ENCODE data around the gene TYRO3. TPM values are rescaled to one million over a fixed set of nuclear protein-coding genes. Genes with fewer than 3 reads are reported as not detected.

The TYRO3 gene
- 1 to 10 TPM; 2.3 to 3.1 TPM for total RNA-seq

- CTCF ChIA-PET, result interaction anchor here (0.6 to 1.9 kb wide), 24 partner anchors 10 to 346 kb away, joined by 3 to 14 read pairs (median 4); partner anchors contain the start of genes ITPKA, MAPKBP1 and RPAP1
- H3K9me3 Mint-ChIP-seq (ENCODE audit: low read depth), result no peaks in the 10 kb centered on the region
These were observed at the start of gene TYRO3 for GRCh38 chr15:41558400-41559238. Gene TYRO3, plus strand, starts transcription at chr15:41559212. Its CDS starts 46 bp downstream, at chr15:41559258.

GRCh38 chr15:41510728-41511127 is 48.3 kb upstream of the TYRO3 start:
- CTCF ChIA-PET, result interaction anchor here (1.1 to 1.2 kb wide), 2 partner anchors 45 to 47 kb away, joined by 3 to 4 read pairs; no protein-coding TSS in a partner anchor
- intact Hi-C loops (cut with DNase I, micrococcal nuclease), result no loop called here
- no peaks in the 10 kb centered on the region for H3K9me3 Mint-ChIP-seq (ENCODE audit: low read depth)
- DNase-seq (no peak), ATAC-seq (no peak)
- H3K4me1 Mint-ChIP-seq, result peaks cover 22% of the 10 kb centered on the region
- no peak overlapping the region for H3K4me3 Mint-ChIP-seq
- POLR2A ChIA-PET, result interaction anchor here (0.6 to 1.3 kb wide), 2 partner anchors 21 to 344 kb away, joined by 3 read pairs; no protein-coding TSS in a partner anchor
- H3K27ac Mint-ChIP-seq, result no peak overlapping the region
- peaks cover 33% of the 10 kb centered on the region for H3K27me3 Mint-ChIP-seq
- H3K36me3 Mint-ChIP-seq (ENCODE audit: low read depth), result peaks cover 3% of the 10 kb centered on the region

More at GRCh38 chr15:41558400-41559238, at the start of gene TYRO3:
- H3K27me3 Mint-ChIP-seq, result peaks cover 12% of the 10 kb centered on the region
- DNase-seq, result peak; percentile 89
- H3K36me3 Mint-ChIP-seq (ENCODE audit: low read depth), result no peaks in the 10 kb centered on the region
- peaks cover 18% of the 10 kb centered on the region for H3K4me1 Mint-ChIP-seq
- POLR2A ChIA-PET, result interaction anchor here (0.8 to 1.2 kb wide), 2 partner anchors 14 to 102 kb away, joined by 3 read pairs; partner anchors contain the start of gene MGA
- H3K27ac Mint-ChIP-seq, result peak within 1 kb of the TSS; percentile 45
- intact Hi-C loops (cut with DNase I, micrococcal nuclease), result loop anchor here (1.0 to 10.0 kb wide), 15 partner anchors 14 to 499 kb away; partner anchors contain the start of genes ITPKA (in 2 of the 2), INO80 (in 1 of the 2), JMJD7 (in 1 of the 2) and LTK (in 1 of the 2)
- ATAC-seq, result peak; percentile 75
- peak within 1 kb of the TSS; percentile 69 for H3K4me3 Mint-ChIP-seq

- ChIA-PET CTCF (interaction anchor here (1.1 to 1.2 kb wide), 2 partner anchors 45 to 47 kb away, joined by 3 to 4 read pairs; no protein-coding TSS in a partner anchor), POLR2A (interaction anchor here (1.3 kb wide), 1 partner anchor 21 kb away, joined by 3 read pairs; no protein-coding TSS in a partner anchor)
- no peak overlapping the region for H3K4me3 Mint-ChIP-seq
These were observed 47.6 kb upstream of the TYRO3 start for GRCh38 chr15:41511331-41511898.

GRCh38 chr15:41511899-41512369 is 47.1 kb upstream of the TYRO3 start:
- H3K27ac Mint-ChIP-seq, result no peak overlapping the region
- H3K36me3 Mint-ChIP-seq (ENCODE audit: low read depth), result peaks cover 4% of the 10 kb centered on the region
- POLR2A ChIA-PET, result no interaction called here
- intact Hi-C loops (cut with DNase I, micrococcal nuclease), result loop anchor here in 1 of 2 experiments (1.0 to 2.0 kb wide), 2 partner anchors 10 to 47 kb away; partner anchors contain the start of gene TYRO3
- CTCF ChIA-PET, result interaction anchor here (1.1 kb wide), 1 partner anchor 48 kb away, joined by 3 read pairs; no protein-coding TSS in a partner anchor
- DNase-seq, result peak; percentile 52
- H3K27me3 Mint-ChIP-seq, result peaks cover 32% of the 10 kb centered on the region
- ATAC-seq, result peak; percentile 34
- no peaks in the 10 kb centered on the region for H3K9me3 Mint-ChIP-seq (ENCODE audit: low read depth)
- H3K4me3 Mint-ChIP-seq, result peak overlapping the region; percentile 52
- H3K4me1 Mint-ChIP-seq, result peaks cover 22% of the 10 kb centered on the region

More at GRCh38 chr15:41511331-41511898, 47.6 kb upstream of the TYRO3 start:
- H3K36me3 Mint-ChIP-seq (ENCODE audit: low read depth), result peaks cover 3% of the 10 kb centered on the region
- no peaks in the 10 kb centered on the region for H3K9me3 Mint-ChIP-seq (ENCODE audit: low read depth)
- H3K27me3 Mint-ChIP-seq, result peaks cover 32% of the 10 kb centered on the region
- intact Hi-C loops (cut with DNase I, micrococcal nuclease), result no loop called here
- H3K4me1 Mint-ChIP-seq, result peaks cover 22% of the 10 kb centered on the region
- ATAC-seq (no peak), DNase-seq (no peak)
- no peak overlapping the region for H3K27ac Mint-ChIP-seq

GRCh38 chr15:41512512-41512939 is 46.5 kb upstream of the TYRO3 start:
- peaks cover 32% of the 10 kb centered on the region for H3K27me3 Mint-ChIP-seq
- CTCF ChIA-PET, result interaction anchor here (1.6 kb wide), 1 partner anchor 47 kb away, joined by 17 read pairs; no protein-coding TSS in a partner anchor
- POLR2A ChIA-PET, result no interaction called here
- H3K4me3 Mint-ChIP-seq, result peak overlapping the region; percentile 52
- no peaks in the 10 kb centered on the region for H3K9me3 Mint-ChIP-seq (ENCODE audit: low read depth)
- peaks cover 6% of the 10 kb centered on the region for H3K36me3 Mint-ChIP-seq (ENCODE audit: low read depth)
- peaks cover 22% of the 10 kb centered on the region for H3K4me1 Mint-ChIP-seq
- no peak overlapping the region for H3K27ac Mint-ChIP-seq
- DNase-seq (no peak), ATAC-seq (no peak)
- intact Hi-C loops (cut with DNase I, micrococcal nuclease), result loop anchor here in 1 of 2 experiments (1.0 to 2.0 kb wide), 2 partner anchors 10 to 46 kb away; partner anchors contain the start of gene TYRO3

- H3K4me3 Mint-ChIP-seq, result peak overlapping the region; percentile 52
- no peaks in the 10 kb centered on the region for H3K9me3 Mint-ChIP-seq (ENCODE audit: low read depth)
- DNase-seq (peak; percentile 52), ATAC-seq (no peak)
- H3K36me3 Mint-ChIP-seq (ENCODE audit: low read depth), result peaks cover 6% of the 10 kb centered on the region
- ChIA-PET CTCF (interaction anchor here (1.6 kb wide), 1 partner anchor 47 kb away, joined by 17 read pairs; no protein-coding TSS in a partner anchor), POLR2A (interaction anchor here (0.5 kb wide), 1 partner anchor 86 kb away, joined by 6 read pairs; no protein-coding TSS in a partner anchor)
- H3K27ac Mint-ChIP-seq, result no peak overlapping the region
- H3K27me3 Mint-ChIP-seq, result peaks cover 30% of the 10 kb centered on the region
- H3K4me1 Mint-ChIP-seq, result peaks cover 22% of the 10 kb centered on the region
- intact Hi-C loops (cut with DNase I, micrococcal nuclease), result loop anchor here in 1 of 2 experiments (1.0 to 2.0 kb wide), 2 partner anchors 11 to 46 kb away; partner anchors contain the start of gene TYRO3
These were observed 46.0 kb upstream of the TYRO3 start for GRCh38 chr15:41512940-41513505.

- H3K9me3 Mint-ChIP-seq (ENCODE audit: low read depth), result no peaks in the 10 kb centered on the region
- no peak for DNase-seq
- no peak within 1 kb of the TSS for H3K27ac Mint-ChIP-seq
- peaks cover 30% of the 10 kb centered on the region for H3K27me3 Mint-ChIP-seq
- ChIA-PET CTCF (interaction anchor here (1.6 kb wide), 1 partner anchor 48 kb away, joined by 17 read pairs; no protein-coding TSS in a partner anchor), POLR2A (interaction anchor here (0.5 kb wide), 1 partner anchor 87 kb away, joined by 6 read pairs; no protein-coding TSS in a partner anchor)
- ATAC-seq, result peak; percentile 38
- peak within 1 kb of the TSS; percentile 52 for H3K4me3 Mint-ChIP-seq
- intact Hi-C loops (cut with DNase I, micrococcal nuclease), result loop anchor here in 1 of 2 experiments (2.0 kb wide), 1 partner anchor 45 kb away; the partner anchor contains the start of gene TYRO3
- H3K36me3 Mint-ChIP-seq (ENCODE audit: low read depth), result peaks cover 6% of the 10 kb centered on the region
- peaks cover 22% of the 10 kb centered on the region for H3K4me1 Mint-ChIP-seq
These were observed 45.3 kb upstream of the TYRO3 start, which contains the start of gene LTK for GRCh38 chr15:41513506-41514227. Gene LTK, minus strand, starts transcription at chr15:41513827. Its CDS starts 118 bp downstream, at chr15:41513709.

- POLR2A ChIA-PET, result no interaction called here
- Mint-ChIP-seq H3K4me3 (no peak overlapping the region), H3K9me3 (ENCODE audit: low read depth) (no peaks in the 10 kb centered on the region), H3K27me3 (peaks cover 7% of the 10 kb centered on the region), H3K36me3 (ENCODE audit: low read depth) (peaks cover 20% of the 10 kb centered on the region), H3K27ac (no peak overlapping the region), H3K4me1 (peaks cover 12% of the 10 kb centered on the region)
- CTCF ChIA-PET, result interaction anchor here (0.7 to 1.8 kb wide), 3 partner anchors 52 to 376 kb away, joined by 4 read pairs; no protein-coding TSS in a partner anchor
- no peak for ATAC-seq
- intact Hi-C loops (cut with DNase I, micrococcal nuclease), result no loop called here
- no peak for DNase-seq
These were observed 41.0 kb upstream of the TYRO3 start for GRCh38 chr15:41517895-41518449.

GRCh38 chr15:41520636-41521035 is 38.4 kb upstream of the TYRO3 start:
- intact Hi-C loops (cut with DNase I, micrococcal nuclease), result no loop called here
- Mint-ChIP-seq H3K4me3 (no peak overlapping the region), H3K4me1 (no peaks in the 10 kb centered on the region), H3K36me3 (ENCODE audit: low read depth) (peaks cover 20% of the 10 kb centered on the region), H3K9me3 (ENCODE audit: low read depth) (no peaks in the 10 kb centered on the region), H3K27ac (no peak overlapping the region), H3K27me3 (no peaks in the 10 kb centered on the region)
- ChIA-PET POLR2A (no interaction called here), CTCF (interaction anchor here (0.7 kb wide), 1 partner anchor 398 kb away, joined by 3 read pairs; no protein-coding TSS in a partner anchor)
- DNase-seq (no peak), ATAC-seq (no peak)

GRCh38 chr15:41521614-41522013 is 37.4 kb upstream of the TYRO3 start:
- no peak overlapping the region for H3K4me3 Mint-ChIP-seq
- H3K27me3 Mint-ChIP-seq, result no peaks in the 10 kb centered on the region
- no peak overlapping the region for H3K27ac Mint-ChIP-seq
- H3K36me3 Mint-ChIP-seq (ENCODE audit: low read depth), result peaks cover 28% of the 10 kb centered on the region
- no peaks in the 10 kb centered on the region for H3K9me3 Mint-ChIP-seq (ENCODE audit: low read depth)
- ATAC-seq, result no peak
- intact Hi-C loops (cut with DNase I, micrococcal nuclease), result no loop called here
- no peaks in the 10 kb centered on the region for H3K4me1 Mint-ChIP-seq
- no peak for DNase-seq
- ChIA-PET POLR2A (no interaction called here), CTCF (interaction anchor here (1.1 kb wide), 1 partner anchor 14 kb away, joined by 3 read pairs; no protein-coding TSS in a partner anchor)
